Measurements from ENCODE around the gene PLXNA3.

Gene PLXNA3

GRCh38 chrX:154507673-154508383 is 49.7 kb downstream of the PLXNA3 start:
- DNase-seq, result no peak

- no peak for DNase-seq
These were observed 50.3 kb downstream of the PLXNA3 start for GRCh38 chrX:154508384-154508745.

- DNase-seq, result no peak
These were observed 51.4 kb downstream of the PLXNA3 start for GRCh38 chrX:154509455-154509854.

GRCh38 chrX:154511761-154512160 is 53.7 kb downstream of the PLXNA3 start:
- no peak for DNase-seq

- DNase-seq, result no peak
These were observed 54.9 kb downstream of the PLXNA3 start for GRCh38 chrX:154512879-154513553.

GRCh38 chrX:154513716-154514115 is 55.6 kb downstream of the PLXNA3 start:
- no peak for DNase-seq

- peak in 1 of 2 donors; percentile 11 for DNase-seq
These were observed 57.2 kb downstream of the PLXNA3 start for GRCh38 chrX:154515090-154515965.

GRCh38 chrX:154515966-154516655 is 58.0 kb downstream of the PLXNA3 start, which contains the start of gene FAM3A:
Gene FAM3A (minus strand): TSS chrX:154516232. CDS start chrX:154515772, 460 bp downstream.
- peak; percentile 91 to 94 for DNase-seq

GRCh38 chrX:154516656-154517100 is 58.6 kb downstream of the PLXNA3 start:
- DNase-seq, result no peak

GRCh38 chrX:154517101-154517781 is 59.2 kb downstream of the PLXNA3 start:
- no peak for DNase-seq

GRCh38 chrX:154519389-154519788 is 61.3 kb downstream of the PLXNA3 start:
- DNase-seq, result no peak

- no peak for DNase-seq
These were observed 67.8 kb downstream of the PLXNA3 start for GRCh38 chrX:154525606-154526490.

- DNase-seq, result peak; percentile 65 to 72
These were observed 69.0 kb downstream of the PLXNA3 start for GRCh38 chrX:154526901-154527675.

All from stimulated activated CD4-positive, alpha-beta T cell treated with anti-CD3 and anti-CD28 coated beads, Interleukin-2, amount 100 ng/mL, for 24 hours (primary cell).